ENCODE results near the gene KIAA0513.
"Not testable (repeated sequence)": the region's sequence is repeated elsewhere in the genome, so short reads cannot be mapped to it uniquely, and the experiment has no call there.

The KIAA0513 gene

DNA sequence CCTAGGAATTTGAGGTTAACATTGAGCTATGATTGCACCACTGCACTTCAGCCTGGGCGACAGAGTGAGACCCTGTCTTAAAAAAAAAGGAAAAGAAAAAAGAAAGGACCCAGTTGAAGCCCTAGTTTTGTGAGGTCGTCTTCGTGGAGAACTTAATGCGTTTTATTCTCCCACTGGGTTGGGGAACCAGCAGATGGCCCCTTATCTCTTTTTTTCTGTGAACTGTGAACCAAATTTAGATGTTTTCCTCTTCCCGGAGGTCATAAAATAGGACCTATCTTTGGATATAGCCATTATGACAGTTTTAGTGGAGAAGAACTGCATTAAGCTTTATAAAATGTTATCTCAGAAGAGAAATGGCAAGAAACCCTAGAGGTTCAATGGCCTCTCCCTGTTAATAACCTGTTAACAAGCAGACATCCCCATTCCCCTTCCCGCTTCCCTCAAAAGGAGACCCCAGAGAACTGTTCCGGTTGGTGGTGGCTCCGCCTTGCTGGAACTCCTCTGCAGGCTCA is 23.5 kb downstream of the KIAA0513 start:
- DNase-seq (ENCODE audit: low spot score) = no peak

GRCh38 chr16:85051683-85052082 is 24.1 kb downstream of the KIAA0513 start:
- DNase-seq (ENCODE audit: low spot score) = no peak

DNA sequence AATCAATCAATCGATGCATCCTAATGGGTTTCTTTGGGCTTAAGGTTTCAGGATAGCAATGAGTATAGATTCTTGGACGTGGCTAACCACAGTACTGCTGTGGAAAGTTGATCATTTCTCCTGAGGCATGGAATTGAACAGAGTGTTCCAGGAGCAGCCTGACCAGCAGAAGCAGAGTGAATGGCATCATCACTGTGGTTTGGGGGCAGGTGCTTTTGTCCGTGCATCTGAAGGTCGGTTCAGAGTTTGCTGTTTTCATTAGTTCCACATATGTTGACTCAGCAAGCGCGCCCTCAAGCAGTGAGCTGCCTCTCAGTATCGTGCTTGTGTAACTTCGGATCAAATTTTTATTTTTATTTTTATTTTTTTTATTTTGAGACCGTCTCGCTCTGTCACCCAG is 24.9 kb downstream of the KIAA0513 start:
- no peak for DNase-seq (ENCODE audit: low spot score)

- not testable (repeated sequence) for DNase-seq (ENCODE audit: low spot score)
Observed at GRCh38 chr16:85054321-85054720, 26.7 kb downstream of the KIAA0513 start.

DNA sequence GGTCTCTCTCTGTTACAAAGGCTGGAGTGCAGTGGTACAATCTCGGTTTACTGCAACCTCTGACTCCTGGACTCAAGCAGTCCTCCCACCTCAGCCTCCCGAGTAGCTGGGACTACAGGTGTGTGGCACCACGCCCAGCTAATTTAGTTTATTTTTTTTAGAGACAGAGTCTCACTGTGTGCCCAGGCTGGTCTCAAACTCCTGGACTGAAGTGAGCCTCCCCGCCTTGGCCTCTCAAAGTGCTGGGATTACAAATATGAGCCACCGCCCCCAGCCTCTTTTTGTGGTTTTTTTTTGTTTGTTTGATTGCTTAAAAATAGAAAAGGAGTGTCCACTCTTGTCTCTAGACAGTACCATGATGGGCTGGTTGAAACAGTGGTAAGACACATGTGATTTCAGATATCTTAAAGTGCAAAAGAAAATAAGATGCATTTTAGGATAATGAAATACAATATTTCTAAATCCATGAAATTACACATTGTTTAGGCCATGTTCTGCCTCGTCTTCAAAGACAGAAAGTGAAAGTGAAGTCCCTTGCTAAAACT is 27.4 kb downstream of the KIAA0513 start:
- no peak for DNase-seq (ENCODE audit: low spot score)

DNA sequence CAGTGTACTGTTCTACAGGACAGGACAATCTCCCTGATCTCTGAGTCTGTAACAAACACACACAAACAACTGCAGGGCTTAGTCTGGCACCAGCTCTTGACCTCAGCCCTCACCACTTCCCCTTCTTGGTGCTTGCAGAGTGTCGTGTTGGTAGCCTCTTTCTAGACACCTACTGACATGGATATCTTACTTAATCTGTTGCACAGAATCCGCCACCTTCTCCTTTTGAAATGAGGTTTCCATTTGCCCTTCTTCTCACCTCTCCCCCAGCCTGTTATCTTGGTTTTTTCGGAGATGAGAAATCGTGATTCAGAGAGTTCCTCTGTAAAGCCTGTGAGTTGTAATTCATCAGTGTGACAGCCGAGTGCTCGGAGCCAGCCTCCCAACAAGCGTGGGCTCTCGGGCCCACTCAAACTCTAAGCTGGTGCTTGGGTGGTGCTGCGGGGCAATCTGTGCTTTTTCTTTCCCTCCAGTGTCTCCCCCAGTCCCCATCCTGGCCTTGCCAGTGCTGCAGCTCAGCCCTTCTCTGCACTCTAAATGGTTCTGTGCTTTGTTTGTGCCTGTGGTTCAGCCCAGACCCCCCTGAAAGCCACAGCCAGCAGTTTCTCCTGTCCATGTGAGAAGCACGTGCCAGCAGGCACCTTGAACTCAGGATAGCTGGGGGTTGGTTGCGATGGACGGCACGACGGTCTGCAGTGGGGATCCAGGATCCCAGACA is 28.1 kb downstream of the KIAA0513 start:
- peak; percentile 49 for DNase-seq (ENCODE audit: low spot score)

- DNase-seq (ENCODE audit: low spot score) = no peak
Observed at GRCh38 chr16:85056211-85056748, 28.7 kb downstream of the KIAA0513 start.

- DNase-seq (ENCODE audit: low spot score) = no peak
Observed at GRCh38 chr16:85057212-85057889, 29.8 kb downstream of the KIAA0513 start.

- DNase-seq (ENCODE audit: low spot score) = no peak
Observed at GRCh38 chr16:85057948-85058347, 30.4 kb downstream of the KIAA0513 start.

DNA sequence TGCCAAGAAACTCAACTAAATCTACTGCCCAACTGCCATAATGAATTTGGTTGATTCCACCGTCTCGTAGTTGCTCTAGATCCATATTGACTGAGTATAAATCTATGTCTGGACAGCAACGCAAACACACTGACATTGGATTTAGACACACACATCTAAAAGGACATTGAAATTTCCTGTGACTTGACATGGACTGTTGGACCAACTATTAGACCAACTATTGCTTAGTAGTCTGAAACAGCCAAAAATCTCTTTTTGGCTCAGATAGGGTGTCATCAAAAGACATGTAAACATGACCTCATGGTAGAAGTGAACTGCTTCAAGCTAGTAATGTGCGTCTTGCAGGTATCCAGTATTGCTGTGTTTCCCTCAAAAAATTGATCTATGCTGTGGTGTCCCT is 31.3 kb downstream of the KIAA0513 start:
- DNase-seq (ENCODE audit: low spot score) = no peak

- DNase-seq (ENCODE audit: low spot score) = no peak
Observed at GRCh38 chr16:85061566-85061965, 34.0 kb downstream of the KIAA0513 start.

GRCh38 chr16:85062323-85062722 is 34.7 kb downstream of the KIAA0513 start:
- DNase-seq (ENCODE audit: low spot score) = no peak

DNA sequence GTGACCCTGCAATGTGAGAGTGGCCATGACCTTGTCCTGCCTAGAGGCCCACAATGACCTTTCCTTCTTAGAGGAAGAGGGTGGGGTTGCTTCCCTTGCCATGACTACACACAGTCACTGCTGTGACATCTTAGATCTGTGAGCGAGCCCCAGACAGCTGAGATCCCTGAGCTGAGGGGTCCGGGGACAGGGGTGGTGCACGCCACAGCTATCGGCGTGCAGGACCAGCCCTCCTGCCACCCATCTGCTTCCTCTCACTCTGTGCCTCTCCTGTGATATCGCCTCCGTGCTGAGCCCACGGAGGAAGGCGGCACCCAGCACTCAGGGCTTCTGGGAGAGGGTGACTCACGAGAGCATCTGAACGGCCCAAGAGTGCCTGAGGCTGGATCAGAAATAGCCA is 35.2 kb downstream of the KIAA0513 start:
- no peak for DNase-seq (ENCODE audit: low spot score)

DNA sequence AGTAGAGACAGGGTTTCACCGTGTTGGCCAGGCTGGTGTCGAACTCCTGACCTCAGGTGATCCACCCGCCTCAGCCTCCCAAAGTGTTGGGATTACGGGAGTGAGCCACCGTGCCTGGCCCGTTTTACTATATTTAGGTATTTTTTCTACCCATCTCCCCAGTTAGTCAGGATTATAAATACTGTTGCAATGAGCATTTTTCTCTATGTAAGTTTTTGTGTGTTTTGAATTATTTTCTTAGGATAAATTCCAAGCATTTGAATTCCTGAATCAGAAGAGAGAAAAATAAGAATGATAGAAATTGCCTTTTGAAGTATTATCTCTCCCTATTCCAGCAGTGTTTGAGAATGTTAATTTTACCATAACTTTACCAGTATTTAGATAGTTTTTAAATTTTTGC is 36.6 kb downstream of the KIAA0513 start:
- no peak for DNase-seq (ENCODE audit: low spot score)

DNA sequence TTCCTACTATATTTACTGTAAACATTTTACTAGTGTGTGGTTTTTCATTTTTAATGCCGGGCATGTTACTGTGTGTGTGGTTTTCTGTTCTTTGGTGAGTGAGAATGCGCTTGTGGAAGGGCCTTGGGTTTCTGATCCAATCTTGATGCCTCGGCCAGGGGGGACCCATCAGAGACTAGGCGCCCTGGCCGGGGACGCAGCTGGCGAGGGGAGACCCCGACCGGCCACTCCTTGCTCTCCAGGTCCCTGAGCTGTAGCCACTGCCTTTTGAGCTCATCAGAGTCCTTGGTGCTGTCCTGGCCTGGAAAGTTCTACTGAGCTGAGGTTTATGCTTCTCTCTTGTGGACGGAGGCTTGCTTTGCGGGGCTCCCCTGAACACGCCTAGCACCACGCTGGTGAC is 37.5 kb downstream of the KIAA0513 start:
- no peak for DNase-seq (ENCODE audit: low spot score)

DNA sequence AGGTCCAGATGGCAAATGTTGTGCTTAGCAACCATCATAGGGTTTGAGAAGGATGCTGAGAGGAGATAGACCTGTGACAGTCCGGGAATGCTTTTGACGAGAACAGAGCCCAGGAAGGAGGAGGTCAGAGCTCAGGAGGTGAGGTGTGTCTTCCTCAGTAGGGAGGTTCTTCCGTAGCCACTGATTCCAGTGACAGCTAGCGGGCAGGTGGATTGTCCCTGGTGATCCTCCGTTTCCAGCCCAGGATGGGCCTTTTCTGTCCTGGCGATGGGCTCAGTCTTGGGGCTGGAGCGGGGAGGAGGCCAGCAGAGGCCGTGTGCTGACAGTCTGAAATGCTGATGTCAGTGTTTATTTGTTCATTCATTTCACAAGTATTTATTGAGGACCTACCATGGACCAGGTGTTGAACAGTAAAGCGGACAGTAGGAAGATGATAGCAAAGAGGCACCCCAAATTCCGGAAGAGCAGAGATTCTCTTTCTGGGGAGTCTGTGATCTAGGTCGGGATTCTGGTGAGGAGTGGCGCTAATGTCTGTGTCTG is 38.8 kb downstream of the KIAA0513 start:
- DNase-seq (ENCODE audit: low spot score) = no peak

- no peak for DNase-seq (ENCODE audit: low spot score)
Observed at GRCh38 chr16:85067024-85067423, 39.4 kb downstream of the KIAA0513 start.

GRCh38 chr16:85067426-85067825 is 39.8 kb downstream of the KIAA0513 start:
- DNase-seq (ENCODE audit: low spot score) = no peak

DNA sequence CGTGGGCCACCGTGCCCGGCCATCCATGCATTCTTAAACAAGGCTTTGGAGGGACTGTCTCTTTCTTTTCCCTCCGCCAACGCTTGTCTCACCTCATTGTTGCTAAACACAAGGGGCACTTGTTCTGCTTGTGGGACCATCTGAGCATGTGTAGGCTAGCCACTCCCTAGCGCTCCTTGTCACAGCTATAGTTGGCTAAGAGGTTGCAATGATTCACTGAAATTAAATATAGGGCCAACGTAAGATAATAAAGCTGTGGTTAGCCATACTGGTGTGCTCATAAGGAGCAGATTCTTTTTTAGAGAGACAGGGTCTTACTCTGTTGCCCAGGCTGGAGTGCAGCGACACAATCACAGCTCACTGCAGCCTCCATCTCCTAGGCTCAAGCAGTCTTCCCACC is 41.2 kb downstream of the KIAA0513 start:
- no peak for DNase-seq (ENCODE audit: low spot score)

DNA sequence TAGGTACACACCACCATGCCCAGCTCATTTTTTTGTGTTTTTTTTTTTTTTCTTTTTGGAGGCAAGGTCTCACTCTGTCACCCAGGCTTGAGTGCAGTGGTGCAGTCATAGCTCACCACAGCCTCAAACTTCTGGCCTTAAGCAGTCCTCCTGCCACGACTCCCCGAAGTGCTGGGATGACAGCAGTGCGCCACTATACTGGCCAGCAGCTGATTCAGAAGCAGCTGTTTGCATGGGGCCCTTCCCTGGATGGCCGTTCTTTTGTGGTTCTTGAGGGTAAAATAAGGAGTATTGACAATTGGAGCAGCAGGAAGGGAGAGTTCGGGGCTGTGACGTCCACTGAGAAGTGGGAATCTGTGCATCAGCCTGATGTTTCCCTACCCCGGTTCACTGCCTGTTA is 41.6 kb downstream of the KIAA0513 start:
- no peak for DNase-seq (ENCODE audit: low spot score)

DNA sequence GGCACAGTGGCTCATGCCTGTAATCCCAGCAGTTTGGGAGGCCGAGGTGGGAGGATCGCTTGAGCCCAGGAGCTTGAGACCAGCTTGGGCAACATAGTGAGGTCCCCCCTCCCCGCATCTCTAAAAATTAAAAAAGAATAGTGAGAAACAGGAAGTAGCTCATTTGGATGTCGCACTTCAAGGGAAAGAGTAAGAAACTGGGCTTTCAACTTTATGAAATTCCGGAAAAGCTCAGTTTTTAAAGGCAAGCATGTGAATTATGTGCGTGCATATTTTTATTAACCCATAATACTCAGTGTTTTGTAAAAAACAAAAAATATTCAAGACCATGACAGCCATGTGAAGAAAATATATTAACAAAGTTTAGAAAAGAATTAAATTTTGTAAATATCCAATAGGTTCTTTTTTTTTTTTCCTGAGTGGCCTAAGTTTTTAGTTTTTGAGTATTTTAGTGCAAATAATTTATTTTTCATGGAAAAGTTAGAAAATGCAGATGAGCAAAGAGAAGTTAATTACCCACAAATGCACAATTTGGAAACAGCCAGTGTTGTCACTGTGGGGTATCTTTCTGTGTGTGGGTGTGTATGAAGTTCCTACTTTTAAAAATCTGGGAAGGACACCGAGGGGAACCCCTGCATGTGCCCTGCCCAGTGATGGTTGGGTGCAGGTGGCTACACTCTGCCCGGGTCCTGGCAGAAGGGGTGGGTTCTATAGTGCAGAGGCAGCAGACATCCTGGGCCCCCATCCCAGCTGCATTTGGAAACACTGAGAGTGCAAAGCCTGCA is 44.7 kb downstream of the KIAA0513 start:
- DNase-seq (ENCODE audit: low spot score) = no peak

DNA sequence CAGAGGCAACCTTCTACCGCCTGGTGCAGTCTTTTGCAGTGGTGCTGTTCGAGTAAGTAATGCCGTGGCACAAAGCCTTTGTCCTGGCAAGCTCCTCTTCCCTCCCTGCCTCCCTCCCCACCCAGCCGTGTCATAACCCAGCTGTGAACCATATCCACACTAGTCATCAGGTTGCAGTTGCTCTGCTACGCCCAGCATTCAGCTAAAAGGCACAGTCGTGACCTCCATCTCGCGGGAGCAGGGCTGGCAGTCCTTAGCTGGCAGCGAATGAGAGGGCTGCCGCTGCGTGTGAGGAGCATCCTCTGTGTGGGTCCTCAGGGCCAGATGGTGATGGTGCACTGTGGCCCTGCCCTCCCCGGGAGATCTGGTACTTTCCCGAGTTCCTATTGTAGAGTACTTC is 45.4 kb downstream of the KIAA0513 start:
- DNase-seq (ENCODE audit: low spot score) = no peak

All from RKO (cell line).